ENCODE data around the gene SMIM33. TPM values are rescaled to one million over a fixed set of nuclear protein-coding genes. Genes with fewer than 3 reads are reported as not detected.
"Not testable (repeated sequence)": the region's sequence is repeated elsewhere in the genome, so short reads cannot be mapped to it uniquely, and the experiment has no call there.

The SMIM33 gene
- total RNA-seq, 1 donor from 2014 or later: not detected

DNA sequence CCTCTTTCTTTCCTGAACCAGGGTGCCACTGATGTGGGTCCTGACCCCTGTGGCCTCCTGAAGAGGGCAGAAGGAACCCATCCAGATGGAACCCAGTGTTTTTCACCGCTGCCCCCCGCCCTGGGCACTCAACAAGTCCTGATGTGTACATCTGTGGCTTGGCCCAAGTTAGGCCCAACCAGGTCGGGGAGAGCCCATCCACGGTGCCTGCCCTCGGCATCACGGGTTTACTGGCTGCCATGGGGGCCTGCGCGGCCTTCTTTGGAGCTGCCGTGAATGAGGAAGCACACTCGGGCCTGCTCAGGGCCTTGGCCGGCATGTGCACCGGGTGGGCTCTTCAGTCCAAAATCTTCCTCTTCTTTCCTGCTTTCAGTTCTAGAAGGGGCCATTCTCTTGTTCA, 14.0 kb upstream of the SMIM33 start:
- ATAC-seq (no peak), DNase-seq (ENCODE audit: low spot score) (no peak)

- ATAC-seq (no peak), DNase-seq (ENCODE audit: low spot score) (no peak)
Measured at GRCh38 chr5:139457241-139457640, 13.6 kb upstream of the SMIM33 start.

DNA sequence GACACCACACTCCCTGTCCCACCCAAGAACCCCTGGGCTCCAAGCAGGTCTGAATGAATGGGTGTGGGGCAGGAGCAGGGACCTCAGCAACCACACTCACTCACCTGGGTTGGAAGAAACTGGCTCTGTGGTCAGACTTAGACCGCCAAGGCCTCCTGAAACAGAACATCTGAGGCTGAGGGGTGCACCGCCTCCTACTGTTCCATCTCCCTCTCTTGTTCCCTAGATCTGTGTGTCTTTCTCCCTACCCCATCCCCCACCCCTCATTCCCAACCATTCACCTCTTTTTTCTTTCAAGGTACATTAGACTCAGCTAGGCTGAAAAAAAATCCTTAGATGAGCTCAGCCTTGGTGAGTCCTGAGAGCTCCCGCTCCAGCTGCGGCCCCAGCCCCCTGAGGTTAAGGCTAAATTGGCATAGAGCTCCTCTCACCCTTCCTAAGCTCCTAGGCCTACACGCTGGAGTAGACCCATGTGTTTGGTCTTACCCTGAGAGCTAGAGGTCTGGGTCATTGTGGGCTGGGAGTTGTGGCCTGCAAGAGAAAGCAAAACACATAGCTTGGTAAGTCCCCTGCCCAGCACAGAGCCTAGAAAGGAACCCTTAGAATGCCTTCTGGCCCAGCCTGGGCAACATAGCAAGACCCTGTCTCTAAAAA, 13.0 kb upstream of the SMIM33 start:
- ATAC-seq (no peak), DNase-seq (ENCODE audit: low spot score) (no peak)

DNA sequence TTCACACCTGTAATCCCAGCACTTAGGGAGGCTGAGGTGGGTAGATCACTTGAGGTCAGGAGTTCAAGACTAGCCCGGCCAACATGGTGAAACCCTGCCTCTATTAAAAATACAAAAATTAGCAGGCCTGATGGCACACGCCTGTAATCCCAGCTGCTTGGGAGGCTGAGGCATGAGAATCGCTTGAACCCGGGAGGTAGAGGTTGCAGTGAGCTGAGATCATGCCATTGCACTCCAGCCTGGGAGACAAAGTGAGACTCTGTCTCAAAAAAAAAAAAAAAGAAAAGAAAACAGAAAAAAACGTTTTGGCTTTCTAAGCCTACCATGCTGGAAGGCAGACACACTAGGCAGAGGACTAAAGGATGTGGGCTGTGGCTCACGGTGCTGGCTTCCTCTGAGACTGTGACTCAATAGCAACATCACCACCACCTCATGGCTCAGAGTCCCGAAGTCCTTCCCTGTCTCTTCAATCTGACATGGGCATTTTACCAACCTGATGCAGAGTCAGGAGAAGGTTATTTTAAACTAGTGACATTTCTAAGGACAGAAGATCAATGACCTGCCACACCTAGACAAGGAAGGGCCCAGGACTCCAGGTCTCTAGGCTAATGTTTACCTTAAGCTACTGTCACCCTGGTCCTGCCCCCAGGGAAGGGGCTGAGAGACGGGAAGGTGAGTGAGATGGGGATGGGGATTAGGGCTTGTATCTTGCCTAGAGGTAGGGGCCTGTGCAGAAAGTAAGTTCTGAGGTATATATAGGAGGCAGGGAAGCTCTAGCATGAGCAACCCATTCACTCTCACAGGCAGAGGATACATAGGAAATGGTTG, 12.0 kb upstream of the SMIM33 start:
- DNase-seq (ENCODE audit: low spot score): no peak

GRCh38 chr5:139459451-139459934, 11.3 kb upstream of the SMIM33 start:
- ATAC-seq (no peak), DNase-seq (ENCODE audit: low spot score) (no peak)

More for the DNA sequence above, 12.0 kb upstream of the SMIM33 start:
- peak; percentile 13 for ATAC-seq

GRCh38 chr5:139460455-139460854, 10.3 kb upstream of the SMIM33 start:
- ATAC-seq (no peak), DNase-seq (ENCODE audit: low spot score) (no peak)

- DNase-seq (ENCODE audit: low spot score) (no peak), ATAC-seq (no peak)
Measured at GRCh38 chr5:139461176-139461575, 9.6 kb upstream of the SMIM33 start.

GRCh38 chr5:139461698-139462097, 9.1 kb upstream of the SMIM33 start:
- DNase-seq (ENCODE audit: low spot score) (no peak), ATAC-seq (no peak)

- ATAC-seq (peak; percentile 65), DNase-seq (ENCODE audit: low spot score) (no peak)
Measured at GRCh38 chr5:139462586-139463276, 8.1 kb upstream of the SMIM33 start, which contains the start of gene ECSCR. TSS of gene ECSCR (minus strand) at chr5:139462743. CDS start at chr5:139462670, 73 bp downstream.

DNA sequence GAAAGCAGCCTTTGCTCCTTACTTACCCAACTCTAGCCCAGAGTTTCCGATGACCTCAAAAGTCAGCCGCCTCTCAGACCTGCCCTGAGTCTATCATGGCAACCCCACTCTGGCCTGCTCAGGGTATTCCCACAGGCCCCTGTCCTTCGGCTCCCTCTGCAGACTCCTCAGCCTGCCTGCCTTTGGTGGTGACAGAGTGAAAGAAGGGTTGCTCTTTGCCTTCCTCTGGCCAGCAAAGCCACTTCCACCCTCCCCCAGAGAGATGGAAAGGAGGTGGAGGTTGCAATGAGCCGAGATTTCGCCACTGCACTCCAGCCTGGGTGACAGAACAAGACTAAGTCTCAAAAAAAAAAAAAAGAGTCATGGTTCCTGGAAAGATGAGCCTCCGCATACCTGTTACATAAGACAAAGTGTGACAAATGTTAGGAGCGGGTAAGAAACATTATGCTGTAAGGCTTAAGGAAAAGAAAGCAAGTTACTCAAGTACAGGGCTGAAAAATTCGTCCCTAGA, 2.3 kb upstream of the SMIM33 start:
- DNase-seq (ENCODE audit: low spot score) (no peak), ATAC-seq (no peak)

GRCh38 chr5:139472386-139473030, 1.7 kb downstream of the SMIM33 start:
- ATAC-seq: no peak
- DNase-seq (ENCODE audit: low spot score): no peak

DNA sequence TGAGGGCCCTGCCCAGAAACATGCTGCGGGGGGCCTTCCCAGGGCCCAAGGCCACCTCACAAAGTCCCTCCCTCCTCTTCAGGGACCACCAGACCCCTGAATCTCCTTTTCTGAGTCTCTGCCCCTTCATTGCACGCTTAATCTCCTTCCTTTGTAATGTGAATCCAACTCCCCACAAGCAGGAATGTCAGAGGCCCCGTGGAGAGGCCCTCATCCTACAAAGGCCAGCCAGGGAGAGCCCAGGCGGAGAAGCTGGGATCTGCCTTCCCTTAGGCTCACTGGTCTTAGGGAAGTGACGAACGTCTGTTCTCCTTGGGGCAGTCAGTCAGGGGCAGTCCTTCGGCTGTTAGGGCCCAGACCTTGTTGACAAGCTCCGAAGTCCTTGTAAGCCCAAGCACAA, 2.3 kb downstream of the SMIM33 start:
- ATAC-seq: no peak
- no peak for DNase-seq (ENCODE audit: low spot score)

- ATAC-seq: no peak
- DNase-seq (ENCODE audit: low spot score): no peak
Measured at GRCh38 chr5:139473565-139473964, 2.8 kb downstream of the SMIM33 start.

- ATAC-seq: peak; percentile 32
- DNase-seq (ENCODE audit: low spot score): no peak
Measured at GRCh38 chr5:139474890-139475791, 4.3 kb downstream of the SMIM33 start.

DNA sequence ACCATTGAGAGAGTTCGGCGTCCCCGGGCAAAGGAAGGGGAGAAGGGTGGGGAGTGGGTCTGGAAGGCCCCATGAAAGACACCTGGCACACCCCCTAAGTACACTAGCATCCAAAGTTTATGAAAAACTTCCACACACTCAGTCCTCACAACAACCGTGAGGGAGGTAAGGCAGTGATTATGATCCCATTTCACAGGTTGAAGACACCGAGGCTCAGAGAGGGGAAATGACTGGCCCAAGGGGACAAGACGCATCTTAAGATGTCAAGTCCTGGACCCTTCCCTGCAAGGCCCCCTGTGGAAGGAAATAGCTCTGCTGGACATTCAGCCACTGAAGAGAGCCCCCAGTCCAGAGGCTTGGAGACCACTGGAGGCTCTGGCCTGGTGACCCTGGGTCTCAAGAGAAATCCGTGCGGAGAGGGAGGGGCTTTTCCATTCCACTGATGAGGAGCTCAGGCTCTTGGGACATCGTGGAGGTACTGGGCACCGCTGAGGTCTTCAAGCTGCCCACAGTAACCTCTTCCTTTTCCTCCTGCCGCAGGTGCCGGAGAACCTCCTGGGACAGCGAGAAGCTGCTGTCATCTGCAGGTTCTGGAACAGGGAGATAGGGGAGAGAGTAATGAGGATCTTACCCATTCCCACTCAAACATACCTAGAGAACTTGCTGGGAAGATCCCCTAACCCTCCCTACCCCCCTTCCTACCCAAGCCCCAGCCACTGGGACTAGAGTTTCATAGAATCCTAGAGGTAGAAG, 5.2 kb downstream of the SMIM33 start:
- no peak for ATAC-seq
- no peak for DNase-seq (ENCODE audit: low spot score)

DNA sequence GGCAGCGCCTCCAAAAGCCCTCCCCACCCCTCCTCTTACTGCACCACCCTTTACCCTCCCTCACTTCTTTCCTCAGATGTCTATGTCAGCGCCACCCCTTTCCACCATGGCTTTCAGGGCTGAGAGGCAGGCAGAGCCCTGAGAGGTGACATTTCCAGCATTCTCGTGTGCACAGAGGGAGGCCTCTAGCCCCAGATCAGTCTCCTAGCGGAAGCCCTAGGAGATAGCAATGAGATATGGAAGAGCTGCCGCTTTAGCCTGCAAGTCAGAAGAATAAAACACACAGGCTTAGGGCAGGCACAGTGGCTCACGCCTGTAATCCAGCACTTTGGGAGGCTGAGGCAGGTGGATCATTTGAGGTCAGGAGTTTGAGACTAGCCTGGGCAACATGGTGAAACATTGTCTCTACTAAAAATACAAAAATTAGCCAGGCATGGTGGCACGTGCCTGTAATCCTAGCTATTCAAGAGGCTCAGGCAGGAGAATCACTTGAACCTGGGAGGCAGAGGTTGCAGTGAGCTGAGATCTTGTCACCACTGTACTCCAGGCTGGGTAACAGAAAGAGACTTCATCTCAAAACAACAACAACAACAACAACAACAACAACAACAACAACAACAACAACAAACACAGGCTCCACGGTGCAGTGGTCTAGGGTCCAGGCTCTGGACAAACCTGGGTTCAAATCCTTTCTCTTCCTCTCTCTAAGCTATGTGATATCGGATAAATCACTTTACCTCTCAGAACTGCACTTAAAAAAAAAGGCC, 8.0 kb downstream of the SMIM33 start:
- ATAC-seq: peak; percentile 21
- DNase-seq (ENCODE audit: low spot score): not testable (repeated sequence)

GRCh38 chr5:139479729-139480128, 8.9 kb downstream of the SMIM33 start:
- ATAC-seq; DNase-seq (ENCODE audit: low spot score): not testable (repeated sequence)

DNA sequence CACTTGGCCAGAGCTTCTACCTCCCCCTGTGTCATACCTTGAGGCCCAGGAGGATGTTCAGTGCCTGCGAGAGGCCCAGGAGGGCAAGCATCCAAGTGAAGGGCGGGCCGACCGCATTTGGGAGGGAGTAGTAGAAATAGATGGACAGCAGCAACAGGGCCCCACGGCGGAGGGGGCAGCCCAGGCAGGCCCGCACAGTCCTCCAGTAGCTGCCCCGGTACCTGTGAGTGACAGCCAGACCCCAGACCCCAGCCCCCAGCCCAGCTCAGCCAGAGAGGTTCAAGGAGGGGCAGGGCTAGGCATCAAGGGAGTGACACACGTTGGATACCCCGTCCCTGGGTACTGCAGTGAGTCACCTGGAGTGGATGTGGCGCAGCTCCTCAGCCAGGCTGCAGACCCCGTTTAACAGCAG, 10.3 kb downstream of the SMIM33 start:
- DNase-seq (ENCODE audit: low spot score) (no peak), ATAC-seq (no peak)
